ENCODE results near the gene ALG2.

DNA sequence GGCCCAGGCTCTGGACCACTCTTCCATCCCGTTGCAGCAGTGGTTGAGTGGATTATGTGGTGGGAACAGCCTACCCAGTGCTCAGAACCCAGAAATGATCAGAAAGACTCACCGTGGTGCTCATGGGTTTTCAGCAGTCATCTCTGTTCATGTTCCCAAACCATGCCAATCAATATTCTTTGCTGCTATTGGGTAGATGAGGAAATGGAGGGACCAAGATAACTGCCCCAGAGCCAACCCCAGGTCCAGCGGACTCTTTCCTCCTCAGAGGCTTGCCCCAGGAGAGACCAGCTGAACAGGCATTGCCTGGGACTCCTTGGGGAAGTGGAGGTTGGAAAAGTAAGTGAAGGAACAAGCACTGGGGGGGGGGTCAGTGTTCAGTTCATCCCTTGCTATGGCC, 38.1 kb downstream of the ALG2 start:
- TF ChIP-seq POLR2AphosphoS5 (IDR thresholded peaks at IDR 0.05) = no peak
- TF ChIP-seq, protein P1, sequence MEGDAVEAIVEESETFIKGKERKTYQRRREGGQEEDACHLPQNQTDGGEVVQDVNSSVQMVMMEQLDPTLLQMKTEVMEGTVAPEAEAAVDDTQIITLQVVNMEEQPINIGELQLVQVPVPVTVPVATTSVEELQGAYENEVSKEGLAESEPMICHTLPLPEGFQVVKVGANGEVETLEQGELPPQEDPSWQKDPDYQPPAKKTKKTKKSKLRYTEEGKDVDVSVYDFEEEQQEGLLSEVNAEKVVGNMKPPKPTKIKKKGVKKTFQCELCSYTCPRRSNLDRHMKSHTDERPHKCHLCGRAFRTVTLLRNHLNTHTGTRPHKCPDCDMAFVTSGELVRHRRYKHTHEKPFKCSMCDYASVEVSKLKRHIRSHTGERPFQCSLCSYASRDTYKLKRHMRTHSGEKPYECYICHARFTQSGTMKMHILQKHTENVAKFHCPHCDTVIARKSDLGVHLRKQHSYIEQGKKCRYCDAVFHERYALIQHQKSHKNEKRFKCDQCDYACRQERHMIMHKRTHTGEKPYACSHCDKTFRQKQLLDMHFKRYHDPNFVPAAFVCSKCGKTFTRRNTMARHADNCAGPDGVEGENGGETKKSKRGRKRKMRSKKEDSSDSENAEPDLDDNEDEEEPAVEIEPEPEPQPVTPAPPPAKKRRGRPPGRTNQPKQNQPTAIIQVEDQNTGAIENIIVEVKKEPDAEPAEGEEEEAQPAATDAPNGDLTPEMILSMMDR (IDR thresholded peaks at IDR 0.05) = no peak

Measured in suprapubic skin (tissue), 3 donors.